SH-SY5Y (cell line): ENCODE data around the gene MUC4.

Source experiments
- GATA2 ChIP-seq: IDR thresholded peaks from 2 replicates; pipeline ENCODE4 v1.6.1; 2011; ENCODE audit warnings: mild to moderate bottlenecking, low read depth, low read length
- GATA3 ChIP-seq: IDR thresholded peaks from 2 replicates; pipeline ENCODE4 v1.6.1; 2011; ENCODE audit warnings: low read depth, mild to moderate bottlenecking, low read length, moderate library complexity

DNA sequence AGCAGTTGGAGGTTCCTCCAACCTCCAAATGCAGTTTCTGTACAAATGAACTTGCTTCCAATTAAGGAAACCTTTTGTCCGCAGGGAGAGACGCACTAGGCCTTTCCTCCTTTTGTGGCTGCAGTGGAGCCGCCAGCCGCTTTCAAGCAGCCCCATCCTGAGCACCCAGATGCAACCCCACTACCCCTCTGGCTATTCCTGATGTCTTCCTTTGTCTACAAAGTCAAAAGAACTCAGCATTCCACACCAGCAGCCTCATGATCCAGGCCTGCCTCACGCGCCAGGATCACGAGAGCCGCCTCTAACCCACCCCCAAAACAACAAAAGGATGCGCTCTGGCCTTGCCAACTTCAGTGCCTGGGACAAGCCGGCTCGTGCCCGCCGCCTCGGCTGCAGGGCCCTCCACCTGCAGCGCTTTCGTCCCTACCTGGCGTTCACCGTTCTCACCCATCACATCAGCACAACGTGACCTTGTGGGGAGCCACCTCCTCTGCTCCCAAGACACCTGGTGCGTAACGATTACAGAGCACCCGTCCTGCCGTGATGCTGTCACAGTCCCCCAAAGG, 48.2 kb upstream of the MUC4 start:
- TF ChIP-seq GATA2 (no peak), GATA3 (no peak)
